Measurements from ENCODE around the gene NAP1L1. TPM values are rescaled to one million over a fixed set of nuclear protein-coding genes. Genes with fewer than 3 reads are reported as not detected.

NAP1L1 gene, protein sequence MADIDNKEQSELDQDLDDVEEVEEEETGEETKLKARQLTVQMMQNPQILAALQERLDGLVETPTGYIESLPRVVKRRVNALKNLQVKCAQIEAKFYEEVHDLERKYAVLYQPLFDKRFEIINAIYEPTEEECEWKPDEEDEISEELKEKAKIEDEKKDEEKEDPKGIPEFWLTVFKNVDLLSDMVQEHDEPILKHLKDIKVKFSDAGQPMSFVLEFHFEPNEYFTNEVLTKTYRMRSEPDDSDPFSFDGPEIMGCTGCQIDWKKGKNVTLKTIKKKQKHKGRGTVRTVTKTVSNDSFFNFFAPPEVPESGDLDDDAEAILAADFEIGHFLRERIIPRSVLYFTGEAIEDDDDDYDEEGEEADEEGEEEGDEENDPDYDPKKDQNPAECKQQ
- total RNA-seq = 100 to 1,000 TPM; 389 to 540 (median 445) TPM

DNA sequence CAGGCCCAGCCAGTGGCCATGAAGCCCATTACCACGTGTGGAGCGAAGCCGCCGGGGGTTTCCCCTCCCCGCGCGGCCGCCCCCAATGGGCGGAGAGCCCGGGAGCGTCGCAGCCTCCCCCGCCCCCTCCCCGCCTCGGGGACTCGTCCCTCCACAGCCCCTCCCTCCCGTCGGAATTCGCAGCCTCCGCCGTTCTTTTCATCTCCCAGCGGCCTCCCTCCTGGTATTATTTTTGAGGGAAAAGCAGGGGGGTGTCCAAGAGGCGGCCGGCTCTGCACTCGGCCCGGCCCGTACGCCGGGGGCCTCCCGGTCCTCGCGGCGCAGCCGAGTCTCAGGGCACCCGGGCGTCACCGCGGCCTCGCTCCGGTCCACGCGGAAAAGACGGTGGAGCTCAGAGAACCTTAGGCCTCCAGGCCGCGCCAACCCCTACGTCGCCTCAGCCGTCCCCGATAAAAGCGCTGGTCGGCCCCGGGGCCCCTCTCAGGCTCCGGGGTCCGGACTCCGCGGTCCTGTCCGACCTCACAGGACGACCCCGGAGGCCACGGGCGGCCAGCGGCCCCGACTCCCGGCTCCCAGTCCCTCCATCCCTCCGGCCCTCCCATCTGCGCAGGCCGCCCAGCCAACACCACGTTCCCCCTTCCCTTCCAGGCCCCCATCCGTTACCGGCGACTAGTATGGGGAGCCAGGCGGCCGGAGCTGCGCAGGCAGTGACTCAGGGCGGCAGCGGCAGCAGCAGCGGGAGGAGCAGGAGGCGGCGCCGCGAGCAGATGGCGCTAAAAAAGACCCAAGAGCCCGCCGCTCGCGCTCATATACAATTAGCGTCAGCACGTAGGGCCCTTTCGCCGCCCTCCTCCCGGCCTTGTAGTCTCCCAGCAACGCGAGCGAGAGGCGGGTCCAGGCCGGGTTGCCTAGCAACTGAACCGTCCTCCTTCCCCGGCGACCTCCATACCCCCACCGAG lies at the start of gene NAP1L1:
Gene NAP1L1 (minus strand): TSS at position 782 of the 959 bp plus-strand sequence. CDS start 10,466 bp downstream, outside the sequence.
- H3K27ac ChIP-seq (replicated peaks in 1 of 4) = peak within 1 kb of the TSS; percentile 99 to 100 (median 100)
- no peaks in the 10 kb centered on the region for H3K36me3 ChIP-seq
- intact Hi-C loops (cut with DNase I) = loop anchor here (2.0 to 10.0 kb wide), 2 partner anchors 171 to 265 kb away; partner anchors contain the start of gene BBS10
- peak; percentile 99 for DNase-seq (ENCODE audit: extremely low spot score)
- peaks cover 0 to 3% (median 1%) of the 10 kb centered on the region in 4 donors for H3K9me3 ChIP-seq
- H3K27me3 ChIP-seq = no peaks in the 10 kb centered on the region
- WGBS = under 1% methylated on average over 41 of the region's 100 CpGs
- H3K4me3 ChIP-seq = peak within 1 kb of the TSS; percentile 77 to 98 (median 86)
- peaks cover 18 to 43% (median 38%) of the 10 kb centered on the region in 4 donors for H3K4me1 ChIP-seq
- TF ChIP-seq EP300 (IDR thresholded peaks at IDR 0.05) (no peak), POLR2A (IDR thresholded peaks at IDR 0.05; ENCODE audit: low read depth) (peak; percentile 80), POLR2AphosphoS5 (IDR thresholded peaks at IDR 0.05) (peak; percentile 89 to 97)
- TF ChIP-seq, protein P1, sequence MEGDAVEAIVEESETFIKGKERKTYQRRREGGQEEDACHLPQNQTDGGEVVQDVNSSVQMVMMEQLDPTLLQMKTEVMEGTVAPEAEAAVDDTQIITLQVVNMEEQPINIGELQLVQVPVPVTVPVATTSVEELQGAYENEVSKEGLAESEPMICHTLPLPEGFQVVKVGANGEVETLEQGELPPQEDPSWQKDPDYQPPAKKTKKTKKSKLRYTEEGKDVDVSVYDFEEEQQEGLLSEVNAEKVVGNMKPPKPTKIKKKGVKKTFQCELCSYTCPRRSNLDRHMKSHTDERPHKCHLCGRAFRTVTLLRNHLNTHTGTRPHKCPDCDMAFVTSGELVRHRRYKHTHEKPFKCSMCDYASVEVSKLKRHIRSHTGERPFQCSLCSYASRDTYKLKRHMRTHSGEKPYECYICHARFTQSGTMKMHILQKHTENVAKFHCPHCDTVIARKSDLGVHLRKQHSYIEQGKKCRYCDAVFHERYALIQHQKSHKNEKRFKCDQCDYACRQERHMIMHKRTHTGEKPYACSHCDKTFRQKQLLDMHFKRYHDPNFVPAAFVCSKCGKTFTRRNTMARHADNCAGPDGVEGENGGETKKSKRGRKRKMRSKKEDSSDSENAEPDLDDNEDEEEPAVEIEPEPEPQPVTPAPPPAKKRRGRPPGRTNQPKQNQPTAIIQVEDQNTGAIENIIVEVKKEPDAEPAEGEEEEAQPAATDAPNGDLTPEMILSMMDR (IDR thresholded peaks at IDR 0.05) = no peak

DNA sequence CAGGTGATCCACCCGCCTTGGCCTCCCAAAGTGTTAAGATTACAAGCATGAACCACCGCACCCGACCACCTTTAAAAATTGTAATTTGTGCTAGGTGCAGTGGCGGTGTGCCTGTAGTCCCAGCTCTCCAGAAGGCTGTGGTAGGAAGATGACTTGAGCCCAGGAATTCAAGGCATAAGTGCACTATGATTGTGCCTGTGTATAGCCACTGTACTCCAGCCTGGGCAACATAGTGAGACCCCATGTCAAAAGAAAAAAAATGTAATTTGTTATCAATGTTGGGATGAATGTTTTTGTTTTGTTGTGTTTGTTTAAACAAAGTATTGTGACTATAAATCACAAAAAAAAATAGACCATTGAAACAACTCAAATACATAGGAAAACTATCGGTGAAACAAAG lies 43.1 kb upstream of the NAP1L1 start:
- Histone ChIP-seq H3K27ac (replicated peaks in 1 of 4) (no peak overlapping the region), H3K4me3 (no peak overlapping the region), H3K4me1 (peaks cover 0 to 4% (median 0%) of the 10 kb centered on the region in 4 donors), H3K36me3 (no peaks in the 10 kb centered on the region), H3K27me3 (no peaks in the 10 kb centered on the region), H3K9me3 (no peaks in the 10 kb centered on the region)
- intact Hi-C loops (cut with DNase I) = no loop called here
- WGBS = 97% methylated on average over 5 of the region's 5 CpGs
- no peak for DNase-seq (ENCODE audit: extremely low spot score)
- no peak for TF ChIP-seq POLR2AphosphoS5 (IDR thresholded peaks at IDR 0.05)

DNA sequence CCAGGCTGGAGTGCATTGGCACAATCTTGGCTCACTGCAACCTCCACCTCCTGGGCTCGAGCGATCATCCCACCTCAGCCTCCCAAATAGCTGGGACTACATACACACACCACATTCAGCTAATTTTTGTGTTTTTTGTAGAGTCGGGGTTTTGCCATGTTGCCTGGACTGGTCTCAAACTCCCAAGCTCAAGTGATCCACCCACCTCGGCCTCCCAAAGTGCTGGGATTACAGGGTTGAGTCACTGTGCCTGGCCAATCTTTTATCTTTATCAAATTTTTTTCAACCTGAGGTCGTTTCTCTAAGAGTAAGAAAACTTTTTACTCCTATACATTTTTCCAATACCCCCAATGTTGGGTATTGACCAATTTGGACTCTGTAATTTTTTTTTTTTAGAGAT lies 40.0 kb upstream of the NAP1L1 start:
- H3K27me3 ChIP-seq = no peaks in the 10 kb centered on the region
- H3K9me3 ChIP-seq = no peaks in the 10 kb centered on the region
- peaks cover 0 to 4% (median 0%) of the 10 kb centered on the region in 4 donors for H3K4me1 ChIP-seq
- no peak overlapping the region for H3K27ac ChIP-seq (replicated peaks in 1 of 4)
- WGBS = 64% methylated on average over 5 of the region's 5 CpGs
- H3K4me3 ChIP-seq = no peak overlapping the region
- intact Hi-C loops (cut with DNase I) = no loop called here
- no peak for DNase-seq (ENCODE audit: extremely low spot score)
- TF ChIP-seq POLR2A (IDR thresholded peaks at IDR 0.05; ENCODE audit: low read depth) (no peak), EP300 (IDR thresholded peaks at IDR 0.05) (no peak), POLR2AphosphoS5 (IDR thresholded peaks at IDR 0.05) (no peak)
- TF ChIP-seq, protein P1 (IDR thresholded peaks at IDR 0.05) = no peak
- H3K36me3 ChIP-seq = no peaks in the 10 kb centered on the region

DNA sequence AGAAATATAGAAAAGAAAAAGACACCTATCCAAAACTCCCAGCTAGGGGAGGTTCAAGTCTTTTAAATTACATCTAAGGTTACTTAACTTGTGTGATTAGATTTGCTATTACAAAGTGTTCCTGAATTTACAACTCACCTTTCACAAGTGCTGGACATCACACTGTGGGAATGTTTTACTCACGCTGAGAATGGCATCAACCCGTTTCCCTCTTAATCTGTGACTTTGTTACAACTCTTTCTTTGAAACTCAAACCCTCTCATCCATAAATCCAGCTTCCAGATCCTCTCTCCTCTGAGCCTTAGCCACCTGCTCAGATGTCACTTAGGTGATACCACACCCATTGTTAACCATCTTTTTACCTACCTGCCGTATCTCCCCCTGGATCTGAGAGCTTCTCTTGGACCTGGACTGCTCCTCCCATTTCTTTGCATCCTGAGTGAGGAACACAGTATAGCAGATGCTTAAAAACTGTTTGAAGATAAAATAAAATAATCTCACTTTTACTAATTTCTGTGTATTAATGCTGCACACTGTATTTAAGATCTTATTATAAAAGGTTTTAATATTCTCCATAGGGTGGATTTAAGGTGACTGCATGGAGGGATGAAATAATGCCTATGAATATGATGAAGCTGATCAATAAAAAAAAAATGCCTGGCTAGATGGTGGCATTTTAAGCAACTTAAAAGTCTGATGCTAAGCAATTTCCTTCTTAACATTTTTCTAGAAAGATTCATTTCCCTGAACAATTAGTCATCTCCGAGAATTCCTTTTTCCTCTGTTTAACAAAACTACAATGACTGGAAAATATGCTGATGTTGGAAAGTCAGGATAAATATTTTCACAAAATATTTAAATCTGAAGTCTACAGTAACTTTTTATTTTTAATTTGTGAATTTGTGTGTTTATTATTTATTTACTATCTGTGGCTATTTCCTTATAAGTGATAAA lies 39.1 kb upstream of the NAP1L1 start:
- H3K4me1 ChIP-seq = peaks cover 0 to 4% (median 0%) of the 10 kb centered on the region in 4 donors
- H3K27ac ChIP-seq (replicated peaks in 1 of 4) = no peak overlapping the region
- TF ChIP-seq, protein P1 (IDR thresholded peaks at IDR 0.05) = no peak
- no peak for TF ChIP-seq POLR2AphosphoS5 (IDR thresholded peaks at IDR 0.05)
- 66% methylated on average over 4 of the region's 4 CpGs for WGBS
- H3K4me3 ChIP-seq = no peak overlapping the region
- no peaks in the 10 kb centered on the region for H3K9me3 ChIP-seq
- intact Hi-C loops (cut with DNase I) = no loop called here
- peak; percentile 72 for DNase-seq (ENCODE audit: extremely low spot score)
- no peaks in the 10 kb centered on the region for H3K27me3 ChIP-seq
- H3K36me3 ChIP-seq = no peaks in the 10 kb centered on the region

All from esophagus muscularis mucosa (tissue), 4 donors.